SK-N-MC (cell line): Measurements from ENCODE around the gene ZEB2.

ENCODE experiments used
- EZH2 ChIP-seq: fragments of 200-600 bp; sonication (generic); IDR thresholded peaks from one replicate; pipeline ENCODE4 v1.6.1; 2017; ENCODE audit warnings: antibody characterized with exemption
- FOXP2 ChIP-seq: optimal IDR thresholded peaks from 2 replicates; pipeline ENCODE3; 2011; ENCODE audit warnings: mild to moderate bottlenecking, moderate library complexity; ENCODE audit not compliant: insufficient read depth; ENCODE audit errors: extremely low read length, control extremely low read depth
- POLR2AphosphoS5 ChIP-seq: IDR thresholded peaks from 2 replicates; pipeline ENCODE4 v1.6.1; 2012; ENCODE audit warnings: mild to moderate bottlenecking, low read depth, low read length, borderline replicate concordance

DNA sequence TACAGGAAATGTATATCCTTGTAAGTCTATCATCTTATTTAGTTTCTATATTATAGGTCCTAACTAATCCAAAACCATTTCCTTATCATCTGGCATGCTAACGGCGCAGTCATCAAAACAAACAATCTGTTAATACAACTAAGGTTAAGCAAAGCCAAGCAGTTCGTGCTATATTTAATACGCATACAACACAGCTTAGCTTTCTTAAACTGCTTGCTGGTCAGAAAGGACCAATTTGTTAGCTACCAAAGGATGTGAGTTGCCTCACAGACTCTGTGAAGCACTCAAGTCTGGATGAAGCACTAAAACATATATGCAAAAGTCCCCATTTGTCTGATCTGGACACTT lies 67.0 kb downstream of the ZEB2 start:
- TF ChIP-seq POLR2AphosphoS5 (no peak), EZH2 (no peak), FOXP2 (no peak)
